Keratinocyte (primary cell): Measurements from ENCODE around the gene CCDC87. TPM values are rescaled to one million over a fixed set of nuclear protein-coding genes. Genes with fewer than 3 reads are reported as not detected.

Source experiments
- DNase-seq: peaks from one replicate; pipeline ENCODE4 v3.0.0-alpha.2; 2011; ENCODE audit warnings: low read depth, missing footprints, low spot score
- FAIRE-seq: peaks from 2 replicates; lab custom pipeline; 2011; peaks lifted over from hg19 to GRCh38; lab: Jason Lieb, UNC
- H2AFZ ChIP-seq: 2 replicates; pipeline ENCODE4 v1.6.0; 2012; ENCODE audit warnings: low read length, control low read depth, inconsistent platforms; ENCODE audit not compliant: control insufficient read depth
- H3K27ac ChIP-seq: 2 replicates; pipeline ENCODE4 v1.5.1; 2011; ENCODE audit warnings: low read length; ENCODE audit not compliant: control insufficient read depth, insufficient read depth
- H3K27me3 ChIP-seq: 3 replicates; pipeline ENCODE4 v1.6.0; 2011; ENCODE audit warnings: low read length; ENCODE audit not compliant: control insufficient read depth, insufficient read depth; ENCODE audit errors: extremely low read depth
- H3K36me3 ChIP-seq, 2 experiments: 2 replicates in 1 of 2; 3 replicates in 1 of 2; pipeline ENCODE4 v1.5.1; 2011; ENCODE audit warnings: low read length in 2 of 2, mild to moderate bottlenecking in 1 of 2; ENCODE audit not compliant: control insufficient read depth in 2 of 2, insufficient read depth in 2 of 2; ENCODE audit errors: extremely low read depth in 1 of 2
- H3K4me1 ChIP-seq: 3 replicates; pipeline ENCODE4 v1.5.1; 2011; ENCODE audit warnings: low read length; ENCODE audit not compliant: control insufficient read depth, insufficient read depth; ENCODE audit errors: extremely low read depth
- H3K4me2 ChIP-seq: 3 replicates; pipeline ENCODE4 v1.6.0; 2011; ENCODE audit warnings: low read depth, low read length; ENCODE audit not compliant: control insufficient read depth, insufficient read depth; ENCODE audit errors: extremely low read depth
- H3K4me3 ChIP-seq, 3 experiments: fragments of 200-600 bp in 1 of 3; sonication (generic) in 1 of 3; 2 replicates in 2 of 3; 3 replicates in 1 of 3; pipeline ENCODE4 v1.5.1; 2011 to 2016; ENCODE audit warnings: low read length in 3 of 3, mild to moderate bottlenecking in 3 of 3, control low read depth in 2 of 3, inconsistent platforms in 1 of 3, low read depth in 1 of 3, mixed read lengths in 1 of 3, mixed run types in 1 of 3, moderate library complexity in 1 of 3; ENCODE audit not compliant: control insufficient read depth in 2 of 3, insufficient read depth in 2 of 3; ENCODE audit errors: extremely low read depth in 1 of 3
- H3K79me2 ChIP-seq: 2 replicates; pipeline ENCODE4 v1.6.0; 2012; ENCODE audit warnings: low read length; ENCODE audit not compliant: control insufficient read depth, insufficient read depth
- H3K9ac ChIP-seq: 3 replicates; pipeline ENCODE4 v1.6.0; 2011; ENCODE audit warnings: low read length; ENCODE audit not compliant: control insufficient read depth, insufficient read depth; ENCODE audit errors: extremely low read depth
- H3K9me1 ChIP-seq: 3 replicates; pipeline ENCODE4 v1.6.0; 2011; ENCODE audit warnings: low read length; ENCODE audit not compliant: control insufficient read depth, insufficient read depth; ENCODE audit errors: extremely low read depth
- H3K9me3 ChIP-seq: 2 replicates; pipeline ENCODE4 v1.5.1; 2012; ENCODE audit warnings: low read depth, low read length; ENCODE audit not compliant: control insufficient read depth
- H4K20me1 ChIP-seq: 3 replicates; pipeline ENCODE4 v1.6.0; 2011; ENCODE audit warnings: low read length; ENCODE audit not compliant: control insufficient read depth, insufficient read depth; ENCODE audit errors: extremely low read depth
- EZH2 ChIP-seq: IDR thresholded peaks from one replicate; pipeline ENCODE4 v1.6.1; 2012; ENCODE audit warnings: inconsistent platforms, mild to moderate bottlenecking, low read length, moderate library complexity
- dilution Hi-C: fragments of 300-500 bp; cut with MboI; formaldehyde crosslinking; loops from one replicate; pipeline ENCODE4 v1.7.0; 2020; ENCODE audit warnings: low sequenced_read_pairs; ENCODE audit not compliant: extremely low pct_ligation_motif_present
- polyA plus RNA-seq, 5 experiments: library from polyadenylated mRNA; depleted of rRNA in 3 of 5; stranded (reverse) in 3 of 5; stranded (forward) in 1 of 5; unstranded in 1 of 5; fragments of >200 nt; gene quantifications; 1 replicate in 1 of 5; 2 replicates in 3 of 5; 3 replicates in 1 of 5; pipeline versions ENCODE4 v1.2.1 to v1.2.3, GENCODE V29; 2011 to 2012; ENCODE audit warnings: missing spikeins in 2 of 5, low read depth in 1 of 5, low replicate concordance in 1 of 5
- TF ChIP-seq, protein P1 (sequence below), 3 experiments: IDR thresholded peaks in 1 of 3; conservative IDR thresholded peaks in 1 of 3; optimal IDR thresholded peaks in 1 of 3; 2 replicates in 2 of 3; 3 replicates in 1 of 3; pipeline versions ENCODE3 to v1.5.1; 2011; ENCODE audit warnings: low read length in 3 of 3, mild to moderate bottlenecking in 3 of 3, moderate library complexity in 2 of 3, control low read depth in 1 of 3, inconsistent platforms in 1 of 3; ENCODE audit not compliant: insufficient read depth in 2 of 3; ENCODE audit errors: extremely low read depth in 1 of 3

Gene CCDC87
- polyA plus RNA-seq, 1 donor (not counting 4 experiments of a cell fraction or from before 2014, with no cell fraction given), result 0.07 TPM

DNA sequence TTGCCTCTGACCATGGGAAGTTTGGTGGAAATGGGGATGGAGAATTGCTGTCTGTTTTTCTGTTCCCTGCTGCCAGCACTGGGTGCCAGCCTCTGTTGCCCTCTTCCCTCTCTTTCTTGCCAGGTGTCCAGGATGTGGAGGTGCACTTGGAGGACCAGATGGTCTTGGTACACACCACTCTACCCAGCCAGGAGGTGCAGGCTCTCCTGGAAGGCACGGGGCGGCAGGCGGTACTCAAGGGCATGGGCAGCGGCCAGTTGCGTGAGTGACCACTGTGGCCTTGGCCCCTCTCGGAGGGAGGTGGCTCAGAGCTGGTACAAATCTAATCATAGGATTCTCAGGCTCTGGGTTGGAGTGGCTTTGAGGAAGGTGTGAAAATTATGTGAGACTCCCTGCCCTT, 6.1 kb upstream of the CCDC87 start:
- Histone ChIP-seq H3K36me3 (peaks cover 1 to 16% of the 10 kb centered on the region in 2 experiments), H4K20me1 (no peaks in the 10 kb centered on the region), H3K27me3 (no peaks in the 10 kb centered on the region), H3K9me3 (no peaks in the 10 kb centered on the region), H3K79me2 (no peaks in the 10 kb centered on the region), H2AFZ (no peak overlapping the region), H3K27ac (no peak overlapping the region), H3K4me3 (no peak overlapping the region), H3K4me2 (no peak overlapping the region), H3K9me1 (no peaks in the 10 kb centered on the region), H3K9ac (no peak overlapping the region), H3K4me1 (peaks cover 7% of the 10 kb centered on the region)
- no peak for TF ChIP-seq EZH2
- TF ChIP-seq, protein P1, sequence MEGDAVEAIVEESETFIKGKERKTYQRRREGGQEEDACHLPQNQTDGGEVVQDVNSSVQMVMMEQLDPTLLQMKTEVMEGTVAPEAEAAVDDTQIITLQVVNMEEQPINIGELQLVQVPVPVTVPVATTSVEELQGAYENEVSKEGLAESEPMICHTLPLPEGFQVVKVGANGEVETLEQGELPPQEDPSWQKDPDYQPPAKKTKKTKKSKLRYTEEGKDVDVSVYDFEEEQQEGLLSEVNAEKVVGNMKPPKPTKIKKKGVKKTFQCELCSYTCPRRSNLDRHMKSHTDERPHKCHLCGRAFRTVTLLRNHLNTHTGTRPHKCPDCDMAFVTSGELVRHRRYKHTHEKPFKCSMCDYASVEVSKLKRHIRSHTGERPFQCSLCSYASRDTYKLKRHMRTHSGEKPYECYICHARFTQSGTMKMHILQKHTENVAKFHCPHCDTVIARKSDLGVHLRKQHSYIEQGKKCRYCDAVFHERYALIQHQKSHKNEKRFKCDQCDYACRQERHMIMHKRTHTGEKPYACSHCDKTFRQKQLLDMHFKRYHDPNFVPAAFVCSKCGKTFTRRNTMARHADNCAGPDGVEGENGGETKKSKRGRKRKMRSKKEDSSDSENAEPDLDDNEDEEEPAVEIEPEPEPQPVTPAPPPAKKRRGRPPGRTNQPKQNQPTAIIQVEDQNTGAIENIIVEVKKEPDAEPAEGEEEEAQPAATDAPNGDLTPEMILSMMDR (optimal IDR thresholded peaks at IDR 0.05 in 1 of 3, IDR thresholded peaks at IDR 0.05 in 1 of 3, conservative IDR thresholded peaks at IDR 0.05 in 1 of 3; ENCODE audit: extremely low read depth in 1 of 3, insufficient read depth in 2 of 3, low read length in 3 of 3), result no peak
- dilution Hi-C loops, result no loop called here
- no peak for FAIRE-seq
- DNase-seq, result no peak

DNA sequence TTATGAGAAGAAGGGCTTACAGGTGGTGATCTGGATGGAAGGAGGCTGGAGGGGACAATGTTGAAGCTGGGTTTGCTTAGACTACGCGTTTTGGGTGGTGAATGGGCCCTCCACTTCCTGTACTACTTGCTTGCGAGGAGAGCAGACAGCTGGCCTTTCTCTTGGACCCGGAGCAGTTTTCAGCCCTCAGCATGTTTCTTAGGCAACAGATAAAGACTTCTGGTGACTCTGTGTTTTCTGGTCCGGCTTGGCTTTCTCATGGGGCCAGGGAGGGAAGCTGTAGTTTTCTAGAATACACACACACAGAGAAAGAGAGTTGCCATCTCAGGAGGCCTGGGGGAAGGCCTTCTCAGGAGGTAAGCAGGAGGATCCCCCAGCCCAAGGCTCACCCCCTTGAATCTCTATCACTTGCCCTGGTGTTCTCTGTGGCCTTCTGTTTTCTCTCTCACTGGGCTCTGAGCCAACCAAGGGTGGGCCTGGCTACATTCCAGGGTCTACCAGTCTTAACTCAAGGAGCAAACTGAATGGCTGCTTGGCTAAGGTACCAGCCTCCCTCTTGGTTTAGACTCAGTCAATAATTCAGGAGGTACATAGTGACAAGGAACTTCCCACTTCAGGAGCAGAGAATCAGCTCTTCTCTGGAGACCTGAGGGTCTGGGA, 2.5 kb upstream of the CCDC87 start:
- TF ChIP-seq, protein P1 (optimal IDR thresholded peaks at IDR 0.05 in 1 of 3, IDR thresholded peaks at IDR 0.05 in 1 of 3, conservative IDR thresholded peaks at IDR 0.05 in 1 of 3; ENCODE audit: extremely low read depth in 1 of 3, insufficient read depth in 2 of 3, low read length in 3 of 3), result no peak
- no peak for TF ChIP-seq EZH2
- no peaks in the 10 kb centered on the region for H4K20me1 ChIP-seq
- no peaks in the 10 kb centered on the region for H3K9me3 ChIP-seq
- no peak overlapping the region for H3K4me2 ChIP-seq
- peaks cover 1 to 8% of the 10 kb centered on the region in 2 experiments for H3K36me3 ChIP-seq
- no peaks in the 10 kb centered on the region for H3K27me3 ChIP-seq
- H3K4me3 ChIP-seq, result no peak overlapping the region
- no peak overlapping the region for H2AFZ ChIP-seq
- H3K79me2 ChIP-seq, result peaks cover 6% of the 10 kb centered on the region
- dilution Hi-C loops, result no loop called here
- no peak overlapping the region for H3K9ac ChIP-seq
- no peak overlapping the region for H3K27ac ChIP-seq
- no peak for FAIRE-seq
- peaks cover 11% of the 10 kb centered on the region for H3K4me1 ChIP-seq
- no peak for DNase-seq
- no peaks in the 10 kb centered on the region for H3K9me1 ChIP-seq
